NT2/D1 (cell line): ENCODE results near the gene POLE3.

Experiments
- SUZ12 ChIP-seq: IDR thresholded peaks from 2 replicates; pipeline ENCODE4 v1.6.1; 2011; ENCODE audit not compliant: insufficient read length, insufficient read depth; ENCODE audit errors: extremely low read depth
- YY1 ChIP-seq: IDR thresholded peaks from 2 replicates; pipeline ENCODE4 v1.6.1; 2011; ENCODE audit not compliant: insufficient read length, insufficient read depth
- ZNF274 ChIP-seq: IDR thresholded peaks from 2 replicates; pipeline ENCODE4 v1.6.1; 2011; ENCODE audit warnings: mild to moderate bottlenecking, low read depth, low read length

- TF ChIP-seq YY1 (no peak), ZNF274 (no peak), SUZ12 (no peak)
Observed at GRCh38 chr9:113446323-113446740, 35.9 kb upstream of the POLE3 start.
